Left colon (tissue), 2 donors: ENCODE results near the gene UBAC2. TPM values are rescaled to one million over a fixed set of nuclear protein-coding genes. Genes with fewer than 3 reads are reported as not detected.
A peak's percentile ranks its signal among the peaks of the same experiment; 100 is the strongest.

Source experiments
- ATAC-seq: fragments of 200-7000 bp; cut with Tn5 transposase; one replicate; pipeline ENCODE4 v1.9.1; 2020; ENCODE audit warnings: mild to moderate bottlenecking, moderate library complexity
- DNase-seq, 2 donors: peaks; one replicate each; pipeline ENCODE4 v3.0.0-alpha.2; 2020
- intact Hi-C, 2 donors: fragments of 100-400 bp; cut with DNase I in 1 of 2; cut with micrococcal nuclease in 1 of 2; formaldehyde crosslinking; loops; one replicate each; pipeline versions ENCODE4 v1.11.2 to v1.14.0; 2022; cut with DNase I, micrococcal nuclease
- total RNA-seq, 2 donors: library from RNA; stranded (reverse); fragmentation: NEBNext Ultra II Directional; extraction: Animal tissue kit (Norgen Biotek cat#: 25700); gene quantifications; one replicate each; pipeline ENCODE4 v1.2.1, GENCODE V29; 2021
- donor health status: DM: no; HTN: no; CAD: no.
- donor health status: DM: yes; HTN: yes; CAD: no.

The UBAC2 gene
- total RNA-seq, 2 donors from 2014 or later: 63.7 to 75.5 TPM

DNA sequence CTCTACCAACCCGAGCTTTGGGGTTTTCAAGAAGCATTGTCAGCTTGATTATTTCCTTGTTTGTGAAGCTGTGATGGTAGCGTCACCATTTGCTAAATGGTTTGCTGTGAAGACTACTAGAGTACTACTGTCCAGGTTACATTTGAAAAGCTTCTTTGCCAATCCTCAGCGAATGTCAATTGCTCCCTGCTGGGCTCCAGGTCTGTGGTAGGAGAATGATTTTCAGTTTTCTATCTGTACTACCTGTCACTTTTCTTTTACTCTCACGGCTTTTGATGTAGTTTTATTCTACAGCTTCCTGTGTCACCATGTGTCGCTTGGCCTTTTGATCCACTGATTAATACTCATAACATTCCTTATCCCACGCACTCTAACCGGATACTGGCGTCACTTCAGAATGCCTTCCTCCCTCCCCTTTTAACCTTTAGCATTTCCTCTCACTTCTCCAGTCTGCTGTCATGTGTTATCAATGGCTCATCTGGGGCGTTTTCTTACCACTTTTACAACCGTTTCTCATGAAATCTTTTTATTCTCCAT lies 114.1 kb downstream of the UBAC2 start:
- peak; percentile 36 for ATAC-seq
- DNase-seq: no peak
- intact Hi-C loops: no loop called here

- DNase-seq (no peak), ATAC-seq (no peak)
- intact Hi-C loops: no loop called here
Observed at GRCh38 chr13:99315186-99315585, 114.5 kb downstream of the UBAC2 start.

- DNase-seq: no peak
- intact Hi-C loops: no loop called here
- ATAC-seq: no peak
Observed at GRCh38 chr13:99316224-99316623, 115.6 kb downstream of the UBAC2 start.

GRCh38 chr13:99316657-99317256 lies 116.1 kb downstream of the UBAC2 start:
- no peak for DNase-seq
- intact Hi-C loops: no loop called here
- no peak for ATAC-seq

DNA sequence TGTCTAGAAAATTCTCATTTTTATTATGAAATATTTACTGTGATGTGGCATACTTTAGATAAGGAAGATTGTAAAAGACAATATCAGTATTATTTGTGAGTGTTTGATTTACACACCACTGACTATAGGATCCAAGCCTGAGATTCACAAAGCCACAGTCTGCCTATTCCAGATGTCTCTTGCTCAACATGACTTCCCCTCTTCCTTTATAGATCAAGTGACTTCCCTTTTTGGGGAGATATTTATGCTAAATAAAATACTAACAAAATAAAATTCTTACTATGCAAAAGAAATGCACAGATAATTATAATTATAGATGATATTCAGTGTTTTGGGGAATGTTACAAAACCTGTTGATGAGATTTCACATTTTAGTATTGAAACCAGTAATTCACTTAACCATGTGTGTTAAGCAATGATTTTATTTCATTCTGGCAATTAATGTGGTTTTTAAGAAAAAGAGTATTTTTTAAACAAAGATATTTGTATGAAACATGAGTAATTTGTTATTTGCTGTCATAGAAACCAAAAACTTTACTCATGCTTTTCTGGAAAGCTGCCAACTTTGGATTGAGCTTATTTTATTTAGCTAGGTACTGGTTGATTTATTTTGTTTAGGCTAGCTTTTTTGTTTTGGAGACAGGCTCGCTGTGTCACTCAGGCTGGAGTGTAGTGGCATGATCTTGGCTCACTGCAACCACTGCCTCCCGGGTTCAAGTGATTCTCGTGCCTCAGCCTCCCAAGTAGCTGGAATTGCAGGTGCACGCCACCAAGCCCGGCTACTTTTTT lies 120.2 kb downstream of the UBAC2 start:
- DNase-seq (no peak), ATAC-seq (no peak)
- intact Hi-C loops: no loop called here

- intact Hi-C loops: no loop called here
- ATAC-seq (no peak), DNase-seq (no peak)
Observed at GRCh38 chr13:99321709-99322108, 121.1 kb downstream of the UBAC2 start.

- DNase-seq (no peak), ATAC-seq (no peak)
- intact Hi-C loops: no loop called here
Observed at GRCh38 chr13:99322297-99323103, 121.8 kb downstream of the UBAC2 start.

DNA sequence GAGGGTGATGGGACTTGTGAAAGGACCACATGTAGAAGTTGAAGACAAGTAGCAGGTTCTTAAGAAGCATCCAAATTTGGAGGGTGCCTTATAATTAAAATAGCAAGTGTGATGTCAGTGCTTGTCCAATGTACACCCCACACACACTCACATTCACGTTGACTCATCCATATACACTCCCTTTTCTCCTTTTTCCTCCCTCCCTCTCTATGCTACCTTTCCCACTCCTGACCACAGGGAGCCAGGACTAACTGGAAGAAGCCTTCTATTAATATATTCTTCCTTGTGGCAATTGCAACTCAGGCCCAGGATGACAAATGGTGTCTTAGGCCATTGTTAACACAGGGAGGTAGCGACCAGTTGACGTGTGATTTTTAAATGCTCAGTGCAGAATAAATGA lies 122.8 kb downstream of the UBAC2 start:
- intact Hi-C loops: no loop called here
- ATAC-seq (no peak), DNase-seq (no peak)

- no peak for DNase-seq
- intact Hi-C loops: no loop called here
- no peak for ATAC-seq
Observed at GRCh38 chr13:99326012-99326411, 125.4 kb downstream of the UBAC2 start.

DNA sequence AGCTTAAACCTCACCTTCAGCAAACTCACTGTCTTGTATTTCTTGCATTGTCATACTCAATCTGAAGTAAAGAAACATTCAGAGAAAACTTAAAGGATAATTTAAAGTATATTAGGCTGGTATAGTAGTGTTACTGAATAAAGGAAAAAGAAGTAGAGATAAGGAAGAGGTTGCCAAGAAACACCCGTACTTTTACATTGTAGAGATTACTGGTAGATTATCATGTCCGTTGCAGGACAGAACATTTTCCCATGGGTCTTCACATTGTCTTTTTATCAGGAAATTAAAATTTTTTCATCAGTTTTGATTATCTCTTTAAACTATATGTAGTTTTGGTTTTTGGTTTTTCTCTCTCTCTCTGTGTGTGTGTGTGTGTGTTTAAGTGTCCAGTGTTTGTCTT lies 126.5 kb downstream of the UBAC2 start:
- DNase-seq: no peak
- no peak for ATAC-seq
- intact Hi-C loops: no loop called here

GRCh38 chr13:99327761-99328160 lies 127.1 kb downstream of the UBAC2 start:
- DNase-seq (no peak), ATAC-seq (no peak)

GRCh38 chr13:99329477-99329876 lies 128.8 kb downstream of the UBAC2 start:
- intact Hi-C loops: no loop called here

More at GRCh38 chr13:99327761-99328160, 127.1 kb downstream of the UBAC2 start:
- intact Hi-C loops: no loop called here

DNA sequence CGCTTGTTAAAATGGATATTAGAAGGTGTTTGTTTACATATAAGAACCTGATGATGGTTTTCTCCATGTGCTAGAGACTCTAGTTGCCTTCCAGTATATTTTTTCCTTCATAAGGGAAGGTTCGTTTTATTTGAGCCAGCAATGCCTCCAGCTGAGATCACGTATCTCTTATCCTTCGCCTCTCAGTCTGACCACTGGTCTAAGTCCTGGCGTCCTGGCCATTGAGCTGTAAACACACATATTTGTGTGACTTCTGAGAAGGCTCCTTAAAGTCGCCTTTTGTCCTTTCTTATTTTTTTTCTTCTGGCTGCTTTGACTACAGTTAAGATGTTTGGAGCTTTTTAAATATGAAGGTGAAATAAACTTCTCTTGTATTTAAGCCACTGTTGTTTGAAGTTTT lies 130.3 kb downstream of the UBAC2 start:
- DNase-seq: no peak
- no peak for ATAC-seq
- intact Hi-C loops: no loop called here

More at GRCh38 chr13:99329477-99329876, 128.8 kb downstream of the UBAC2 start:
- ATAC-seq (no peak), DNase-seq (no peak)

- ATAC-seq: no peak
- no peak for DNase-seq
- intact Hi-C loops: no loop called here
Observed at GRCh38 chr13:99331881-99332293, 131.2 kb downstream of the UBAC2 start.

- no peak for DNase-seq
- no peak for ATAC-seq
- intact Hi-C loops: no loop called here
Observed at GRCh38 chr13:99332456-99332855, 131.8 kb downstream of the UBAC2 start.

- intact Hi-C loops: no loop called here
- ATAC-seq: no peak
Observed at GRCh38 chr13:99334221-99334620, 133.6 kb downstream of the UBAC2 start.

DNA sequence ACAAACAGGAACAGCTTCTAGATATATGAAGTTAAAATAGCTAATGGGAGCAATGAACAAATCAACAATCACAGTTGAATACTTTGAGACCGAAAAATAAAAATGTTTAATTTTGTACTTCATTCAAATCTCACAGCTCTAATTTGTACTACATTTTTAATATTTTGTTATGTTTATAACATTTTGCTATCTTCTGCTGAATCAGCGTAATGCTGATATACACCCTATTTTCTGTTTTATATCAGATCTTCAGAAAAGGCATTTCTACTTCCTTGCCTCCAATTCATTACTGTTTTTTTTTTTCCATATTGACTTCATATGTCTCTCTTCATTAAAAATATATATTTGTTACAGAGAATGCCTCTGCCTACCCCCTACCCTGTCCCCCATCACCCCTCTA lies 134.4 kb downstream of the UBAC2 start:
- ATAC-seq: no peak
- DNase-seq: no peak
- intact Hi-C loops: no loop called here

More at GRCh38 chr13:99334221-99334620, 133.6 kb downstream of the UBAC2 start:
- no peak for DNase-seq

DNA sequence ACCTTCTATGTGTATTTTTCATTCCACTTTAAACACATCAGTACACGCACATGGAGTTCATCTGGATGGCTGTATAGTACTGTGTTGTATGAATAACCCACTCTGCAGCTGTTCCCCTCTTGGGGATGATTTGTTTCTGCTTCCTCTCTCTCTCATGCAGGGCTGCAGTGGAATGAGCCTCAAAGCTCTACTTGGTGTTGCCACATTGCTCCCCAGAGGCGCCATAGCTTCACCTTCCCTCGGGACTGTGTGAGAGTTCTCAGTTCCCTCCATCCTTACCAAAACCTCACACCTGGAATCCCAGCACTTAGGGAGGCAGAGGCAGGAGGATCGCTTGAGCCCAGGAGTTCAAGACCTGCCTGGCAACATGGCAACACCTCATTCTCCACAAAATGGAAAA lies 134.9 kb downstream of the UBAC2 start:
- DNase-seq (no peak), ATAC-seq (no peak)

DNA sequence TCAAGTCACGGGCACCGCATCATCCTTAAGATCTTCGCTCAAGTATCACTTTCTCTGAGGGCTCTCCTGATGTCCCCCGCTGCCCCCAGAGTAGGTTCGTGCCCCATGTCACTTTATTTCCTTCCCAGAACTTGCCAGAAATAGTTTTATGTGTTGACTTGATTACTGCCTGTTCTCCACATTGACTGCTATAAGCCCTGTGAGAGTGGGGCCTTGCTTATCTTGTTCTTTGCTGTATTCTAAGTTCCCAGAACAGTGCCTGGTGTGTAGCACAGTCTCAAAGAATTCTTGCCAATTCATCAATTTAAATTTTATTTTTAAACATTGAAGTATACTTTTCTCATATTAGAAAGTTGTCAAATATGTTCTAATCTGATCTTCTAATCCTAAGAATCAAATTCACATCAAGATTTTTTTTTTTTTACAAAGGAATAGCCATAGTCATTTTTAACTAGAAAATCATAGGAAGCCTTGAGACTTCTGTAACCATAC lies 138.6 kb downstream of the UBAC2 start:
- ATAC-seq (no peak), DNase-seq (no peak)
- intact Hi-C loops: no loop called here

More for the DNA sequence above, 134.9 kb downstream of the UBAC2 start:
- intact Hi-C loops: no loop called here
